Activated CD4-positive, alpha-beta T cell treated with anti-CD3 and anti-CD28 coated beads, Interleukin-2, amount 10 ng/mL, durations not matched to agents 7 days and 5 days (primary cell): ENCODE results near the gene DNAJB5. TPM values are rescaled to one million over a fixed set of nuclear protein-coding genes. Genes with fewer than 3 reads are reported as not detected.

ENCODE experiments used
- CTCF ChIA-PET: fragments of 350-600 bp; sonication (Branson Sonifier 250); formaldehyde crosslinking; loops from one replicate; lab custom pipeline; 2021; ENCODE audit warnings: antibody characterized with exemption; lab: Charles Lee
- POLR2A ChIA-PET: fragments of 350-600 bp; sonication (Branson Sonifier 250); formaldehyde crosslinking; loops from one replicate; lab custom pipeline; 2021; ENCODE audit warnings: antibody characterized with exemption; lab: Charles Lee
- DNase-seq: peaks from one replicate; pipeline ENCODE4 v3.0.0-alpha.2; 2020
- H3K27ac Mint-ChIP-seq: one replicate; pipeline ENCODE4 v1.8.0; 2021; ENCODE audit warnings: mild to moderate bottlenecking, moderate library complexity, mixed read lengths
- H3K27me3 Mint-ChIP-seq: one replicate; pipeline ENCODE4 v1.8.0; 2021; ENCODE audit warnings: mixed read lengths
- H3K36me3 Mint-ChIP-seq: one replicate; pipeline ENCODE4 v1.8.0; 2021; ENCODE audit warnings: low read depth, mixed read lengths
- H3K4me1 Mint-ChIP-seq: one replicate; pipeline ENCODE4 v1.8.0; 2021; ENCODE audit warnings: mixed read lengths
- H3K4me3 Mint-ChIP-seq: one replicate; pipeline ENCODE4 v1.8.0; 2021; ENCODE audit warnings: mild to moderate bottlenecking, moderate library complexity, mixed read lengths
- H3K9me3 Mint-ChIP-seq: one replicate; pipeline ENCODE4 v1.8.0; 2021; ENCODE audit warnings: mixed read lengths
- total RNA-seq, 2 experiments: library from RNA; stranded (reverse); gene quantifications; one replicate each; pipeline ENCODE4 v1.2.3, GENCODE V29; 2021

Gene DNAJB5
- total RNA-seq, 2 experiments from 2014 or later, result 3.5 to 4.6 TPM

GRCh38 chr9:34987160-34987901 lies 2.2 kb upstream of the DNAJB5 start:
- H3K9me3 Mint-ChIP-seq, result no peaks in the 10 kb centered on the region
- peak overlapping the region; percentile 11 for H3K4me3 Mint-ChIP-seq

GRCh38 chr9:34988218-34989002 lies 1.1 kb upstream of the DNAJB5 start:
- Mint-ChIP-seq H3K36me3 (no peaks in the 10 kb centered on the region), H3K27me3 (no peaks in the 10 kb centered on the region), H3K4me1 (peaks cover 64% of the 10 kb centered on the region), H3K27ac (peak overlapping the region; percentile 92), H3K9me3 (no peaks in the 10 kb centered on the region), H3K4me3 (peak overlapping the region; percentile 88)
- POLR2A ChIA-PET, result no interaction called here
- CTCF ChIA-PET, result interaction anchor here (1.4 kb wide), 1 partner anchor 107 kb away, joined by 3 read pairs; no protein-coding TSS in a partner anchor
- peak; percentile 48 for DNase-seq

More at GRCh38 chr9:34987160-34987901, 2.2 kb upstream of the DNAJB5 start:
- CTCF ChIA-PET, result interaction anchor here (0.7 to 1.4 kb wide), 2 partner anchors 108 to 575 kb away, joined by 3 read pairs; no protein-coding TSS in a partner anchor
- Mint-ChIP-seq H3K36me3 (no peaks in the 10 kb centered on the region), H3K27me3 (no peaks in the 10 kb centered on the region), H3K27ac (peak overlapping the region; percentile 19), H3K4me1 (peaks cover 75% of the 10 kb centered on the region)
- DNase-seq, result no peak
- POLR2A ChIA-PET, result no interaction called here

GRCh38 chr9:34989946-34990635 lies 546 bp downstream of the DNAJB5 start:
- DNase-seq, result peak; percentile 47
- ChIA-PET POLR2A (interaction anchor here (0.6 kb wide), 1 partner anchor 573 kb away, joined by 3 read pairs; no protein-coding TSS in a partner anchor), CTCF (interaction anchor here (0.8 to 1.3 kb wide), 4 partner anchors 17 to 91 kb away, joined by 3 to 4 read pairs (median 3); no protein-coding TSS in a partner anchor)
- Mint-ChIP-seq H3K4me3 (peak overlapping the region; percentile 88), H3K27me3 (no peaks in the 10 kb centered on the region), H3K4me1 (peaks cover 55% of the 10 kb centered on the region), H3K9me3 (no peaks in the 10 kb centered on the region), H3K36me3 (no peaks in the 10 kb centered on the region), H3K27ac (peak overlapping the region; percentile 85)

- Mint-ChIP-seq H3K4me3 (peak overlapping the region; percentile 88), H3K9me3 (no peaks in the 10 kb centered on the region), H3K27me3 (no peaks in the 10 kb centered on the region), H3K4me1 (peaks cover 46% of the 10 kb centered on the region), H3K27ac (peak overlapping the region; percentile 75), H3K36me3 (no peaks in the 10 kb centered on the region)
- POLR2A ChIA-PET, result no interaction called here
- CTCF ChIA-PET, result interaction anchor here (1.2 to 1.3 kb wide), 2 partner anchors 60 to 87 kb away, joined by 3 read pairs; no protein-coding TSS in a partner anchor
- DNase-seq, result no peak
These were observed 1.5 kb downstream of the DNAJB5 start for GRCh38 chr9:34990908-34991606.

GRCh38 chr9:34991607-34992375 lies 2.2 kb downstream of the DNAJB5 start:
- Mint-ChIP-seq H3K4me3 (no peak overlapping the region), H3K9me3 (no peaks in the 10 kb centered on the region), H3K27ac (no peak overlapping the region), H3K4me1 (peaks cover 39% of the 10 kb centered on the region), H3K36me3 (no peaks in the 10 kb centered on the region), H3K27me3 (no peaks in the 10 kb centered on the region)
- CTCF ChIA-PET, result interaction anchor here (0.9 to 1.3 kb wide), 3 partner anchors 20 to 92 kb away, joined by 3 read pairs; no protein-coding TSS in a partner anchor
- POLR2A ChIA-PET, result no interaction called here
- no peak for DNase-seq

GRCh38 chr9:34992376-34992951 lies 2.9 kb downstream of the DNAJB5 start:
- no peaks in the 10 kb centered on the region for H3K27me3 Mint-ChIP-seq
- ChIA-PET POLR2A (no interaction called here), CTCF (interaction anchor here (0.9 to 1.3 kb wide), 3 partner anchors 21 to 93 kb away, joined by 3 read pairs; no protein-coding TSS in a partner anchor)
- no peak overlapping the region for H3K4me3 Mint-ChIP-seq
- no peak overlapping the region for H3K27ac Mint-ChIP-seq
- peaks cover 32% of the 10 kb centered on the region for H3K4me1 Mint-ChIP-seq
- no peak for DNase-seq
- no peaks in the 10 kb centered on the region for H3K9me3 Mint-ChIP-seq
- H3K36me3 Mint-ChIP-seq, result no peaks in the 10 kb centered on the region

- H3K27me3 Mint-ChIP-seq, result no peaks in the 10 kb centered on the region
- H3K9me3 Mint-ChIP-seq, result no peaks in the 10 kb centered on the region
- CTCF ChIA-PET, result interaction anchor here (0.9 to 2.0 kb wide), 3 partner anchors 9 to 57 kb away, joined by 3 to 7 read pairs (median 4); no protein-coding TSS in a partner anchor
- peaks cover 22% of the 10 kb centered on the region for H3K4me1 Mint-ChIP-seq
- POLR2A ChIA-PET, result interaction anchor here (0.6 kb wide), 1 partner anchor 78 kb away, joined by 3 read pairs; no protein-coding TSS in a partner anchor
- no peak overlapping the region for H3K27ac Mint-ChIP-seq
- no peak for DNase-seq
- no peaks in the 10 kb centered on the region for H3K36me3 Mint-ChIP-seq
- H3K4me3 Mint-ChIP-seq, result no peak overlapping the region
These were observed 4.1 kb downstream of the DNAJB5 start for GRCh38 chr9:34993502-34994259.

GRCh38 chr9:34994260-34994899 lies 4.8 kb downstream of the DNAJB5 start:
- H3K27me3 Mint-ChIP-seq, result no peaks in the 10 kb centered on the region
- no peak overlapping the region for H3K27ac Mint-ChIP-seq
- POLR2A ChIA-PET, result interaction anchor here (0.6 kb wide), 1 partner anchor 77 kb away, joined by 3 read pairs; no protein-coding TSS in a partner anchor
- CTCF ChIA-PET, result interaction anchor here (0.6 to 2.0 kb wide), 5 partner anchors 9 to 303 kb away, joined by 3 to 7 read pairs (median 3); partner anchors contain the start of gene PIGO
- H3K9me3 Mint-ChIP-seq, result no peaks in the 10 kb centered on the region
- no peaks in the 10 kb centered on the region for H3K36me3 Mint-ChIP-seq
- H3K4me3 Mint-ChIP-seq, result no peak overlapping the region
- no peak for DNase-seq
- H3K4me1 Mint-ChIP-seq, result peaks cover 19% of the 10 kb centered on the region

- Mint-ChIP-seq H3K4me1 (peaks cover 17% of the 10 kb centered on the region), H3K27ac (no peak overlapping the region), H3K36me3 (no peaks in the 10 kb centered on the region), H3K9me3 (no peaks in the 10 kb centered on the region), H3K27me3 (no peaks in the 10 kb centered on the region), H3K4me3 (no peak overlapping the region)
- ChIA-PET CTCF (interaction anchor here (0.6 to 2.0 kb wide), 6 partner anchors 10 to 302 kb away, joined by 3 to 7 read pairs (median 4); partner anchors contain the start of gene PIGO), POLR2A (interaction anchor here (0.6 kb wide), 1 partner anchor 318 kb away, joined by 3 read pairs; no protein-coding TSS in a partner anchor)
- no peak for DNase-seq
These were observed 5.5 kb downstream of the DNAJB5 start for GRCh38 chr9:34994900-34995669.
